ENCODE results near the gene AMELY.
"Not testable (repeated sequence)": the region's sequence is repeated elsewhere in the genome, so short reads cannot be mapped to it uniquely, and the experiment has no call there.

The AMELY gene

DNA sequence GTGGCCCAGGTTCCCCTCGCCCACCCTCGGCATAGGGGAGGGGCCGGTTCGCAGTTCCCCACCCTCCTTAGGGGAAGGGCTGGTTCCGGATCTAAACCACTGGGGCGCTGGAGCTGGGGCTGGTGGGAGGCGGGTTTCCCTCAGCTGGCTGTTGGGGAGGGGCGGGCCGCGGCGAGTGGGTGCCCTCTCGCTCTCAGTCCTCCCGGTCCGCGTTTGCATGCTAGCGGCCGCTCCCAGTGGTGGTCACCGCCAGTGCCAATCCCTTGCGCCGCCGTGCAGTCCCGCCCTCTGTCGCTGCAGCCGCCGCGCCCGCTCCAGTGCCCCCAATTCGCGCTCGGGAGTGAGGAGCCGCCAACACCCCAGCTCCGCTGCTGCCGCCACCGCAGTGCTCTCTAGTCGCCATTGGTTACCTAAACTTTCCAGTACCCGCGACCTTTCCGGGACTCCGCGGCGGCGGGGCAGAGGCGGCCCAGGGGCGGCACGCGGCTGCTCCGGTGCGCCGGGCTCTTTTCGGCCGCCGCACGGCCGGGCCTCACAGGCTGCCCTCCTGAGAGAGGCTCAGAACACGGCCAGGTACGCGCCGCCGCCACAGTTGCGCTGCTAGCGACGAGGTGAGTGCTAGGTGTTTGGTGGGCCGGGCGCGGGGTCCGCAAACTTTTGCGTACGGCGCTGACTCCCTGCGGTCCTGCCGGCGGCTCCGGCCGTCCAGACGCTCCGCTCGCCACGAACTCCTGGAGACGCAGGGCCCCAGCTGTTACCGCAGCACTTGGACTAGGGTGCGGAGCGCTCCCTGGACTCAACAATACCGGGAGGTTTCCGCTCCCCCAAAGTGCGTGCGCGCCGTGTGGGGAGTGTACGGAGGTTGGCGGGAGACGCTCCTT, 940 bp downstream of the AMELY start, which contains the start of gene TBL1Y:
Gene TBL1Y (plus strand): TSS at position 326 of the 881 bp plus-strand sequence. CDS start 114,388 bp downstream, outside the sequence.
- Histone ChIP-seq H3K4me3 (ENCODE audit: low read length in 2 of 2) (no peak within 1 kb of the TSS), H3K9me3 (ENCODE audit: control insufficient read depth in 2 of 2, low read length in 2 of 2) (no peaks in the 10 kb centered on the region), H3K9ac (ENCODE audit: low read depth in 1 of 2, low read length in 2 of 2) (no peak within 1 kb of the TSS), H3K27me3 (ENCODE audit: control insufficient read depth in 2 of 2, insufficient read depth in 2 of 2, low read length in 2 of 2) (no peaks in the 10 kb centered on the region), H3K36me3 (ENCODE audit: control insufficient read depth in 2 of 2, insufficient read depth in 2 of 2, low read length in 2 of 2) (no peaks in the 10 kb centered on the region), H3K4me1 (ENCODE audit: control insufficient read depth in 2 of 2, insufficient read depth in 2 of 2, low read length in 2 of 2) (no peaks in the 10 kb centered on the region), H3K27ac (ENCODE audit: low read depth in 2 of 2, low read length in 2 of 2) (no peak within 1 kb of the TSS)

- no peak overlapping the region for H3K9ac ChIP-seq (ENCODE audit: low read depth in 1 of 2, low read length in 2 of 2)
- H3K36me3 ChIP-seq (ENCODE audit: control insufficient read depth in 2 of 2, insufficient read depth in 2 of 2, low read length in 2 of 2): no peaks in the 10 kb centered on the region
- no peaks in the 10 kb centered on the region for H3K9me3 ChIP-seq (ENCODE audit: control insufficient read depth in 2 of 2, low read length in 2 of 2)
- H3K27me3 ChIP-seq (ENCODE audit: control insufficient read depth in 2 of 2, insufficient read depth in 2 of 2, low read length in 2 of 2): no peaks in the 10 kb centered on the region
- no peak overlapping the region for H3K27ac ChIP-seq (ENCODE audit: low read depth in 2 of 2, low read length in 2 of 2)
- no peak overlapping the region for H3K4me3 ChIP-seq (ENCODE audit: low read length in 2 of 2)
- H3K4me1 ChIP-seq (ENCODE audit: control insufficient read depth in 2 of 2, insufficient read depth in 2 of 2, low read length in 2 of 2): no peaks in the 10 kb centered on the region
Observed at GRCh38 chrY:6909856-6910255, 1.7 kb downstream of the AMELY start.

DNA sequence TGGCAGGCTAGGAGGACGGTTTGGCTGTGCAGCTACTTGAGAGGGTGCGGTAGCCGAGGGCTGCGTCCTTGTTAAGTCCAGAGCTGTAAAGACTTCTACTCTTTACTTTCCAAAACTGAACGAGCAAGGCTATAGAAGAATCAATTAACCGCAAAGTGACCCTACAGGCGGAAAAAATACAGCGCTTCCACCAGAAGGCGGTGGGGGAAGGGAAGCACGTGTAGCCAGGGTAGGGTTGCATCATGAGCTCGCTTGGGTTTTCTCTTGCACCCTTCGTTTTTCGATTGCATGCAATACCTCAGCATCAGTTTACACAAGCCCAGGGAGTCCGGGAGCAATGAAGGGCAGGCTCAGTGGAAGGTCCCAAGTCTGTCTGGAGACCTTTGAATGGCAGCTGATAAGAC, 2.4 kb downstream of the AMELY start:
- Histone ChIP-seq H3K9ac (ENCODE audit: low read depth in 1 of 2, low read length in 2 of 2) (no peak overlapping the region), H3K9me3 (ENCODE audit: control insufficient read depth in 2 of 2, low read length in 2 of 2) (no peaks in the 10 kb centered on the region), H3K27me3 (ENCODE audit: control insufficient read depth in 2 of 2, insufficient read depth in 2 of 2, low read length in 2 of 2) (no peaks in the 10 kb centered on the region), H3K4me3 (ENCODE audit: low read length in 2 of 2) (no peak overlapping the region), H3K4me1 (ENCODE audit: control insufficient read depth in 2 of 2, insufficient read depth in 2 of 2, low read length in 2 of 2) (no peaks in the 10 kb centered on the region), H3K27ac (ENCODE audit: low read depth in 2 of 2, low read length in 2 of 2) (no peak overlapping the region), H3K36me3 (ENCODE audit: control insufficient read depth in 2 of 2, insufficient read depth in 2 of 2, low read length in 2 of 2) (no peaks in the 10 kb centered on the region)

GRCh38 chrY:6908021-6908420, 3.5 kb downstream of the AMELY start:
- not testable (repeated sequence) for H3K27me3 ChIP-seq (ENCODE audit: control insufficient read depth in 2 of 2, insufficient read depth in 2 of 2, low read length in 2 of 2); H3K9ac ChIP-seq (ENCODE audit: low read depth in 1 of 2, low read length in 2 of 2); H3K4me3 ChIP-seq (ENCODE audit: low read length in 2 of 2); H3K27ac ChIP-seq (ENCODE audit: low read depth in 2 of 2, low read length in 2 of 2); H3K4me1 ChIP-seq (ENCODE audit: control insufficient read depth in 2 of 2, insufficient read depth in 2 of 2, low read length in 2 of 2); H3K9me3 ChIP-seq (ENCODE audit: control insufficient read depth in 2 of 2, low read length in 2 of 2); H3K36me3 ChIP-seq (ENCODE audit: control insufficient read depth in 2 of 2, insufficient read depth in 2 of 2, low read length in 2 of 2)

DNA sequence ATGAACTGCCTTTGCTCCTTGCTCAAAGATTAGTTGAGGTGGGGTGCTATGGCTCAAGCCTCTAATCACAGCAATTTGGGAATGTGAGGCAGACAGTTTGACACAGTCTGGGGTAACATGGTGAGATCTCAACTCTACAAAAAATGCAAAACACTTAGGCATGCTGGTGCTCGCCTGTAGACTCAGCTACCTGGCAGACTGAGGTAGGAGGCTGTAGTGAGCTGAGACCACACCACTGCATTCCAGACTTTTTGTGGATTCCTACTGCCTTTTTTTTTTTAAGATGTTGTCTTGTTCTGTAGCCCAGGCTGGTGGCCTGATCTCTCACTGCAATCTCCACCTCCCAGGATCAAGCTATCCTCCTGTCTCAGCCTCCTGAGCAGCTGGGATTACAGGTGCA, 4.0 kb downstream of the AMELY start:
- Histone ChIP-seq H3K9me3 (ENCODE audit: control insufficient read depth in 2 of 2, low read length in 2 of 2) (no peaks in the 10 kb centered on the region), H3K9ac (ENCODE audit: low read depth in 1 of 2, low read length in 2 of 2) (no peak overlapping the region), H3K27me3 (ENCODE audit: control insufficient read depth in 2 of 2, insufficient read depth in 2 of 2, low read length in 2 of 2) (no peaks in the 10 kb centered on the region), H3K4me1 (ENCODE audit: control insufficient read depth in 2 of 2, insufficient read depth in 2 of 2, low read length in 2 of 2) (no peaks in the 10 kb centered on the region), H3K4me3 (ENCODE audit: low read length in 2 of 2) (no peak overlapping the region), H3K36me3 (ENCODE audit: control insufficient read depth in 2 of 2, insufficient read depth in 2 of 2, low read length in 2 of 2) (no peaks in the 10 kb centered on the region), H3K27ac (ENCODE audit: low read depth in 2 of 2, low read length in 2 of 2) (no peak overlapping the region)

DNA sequence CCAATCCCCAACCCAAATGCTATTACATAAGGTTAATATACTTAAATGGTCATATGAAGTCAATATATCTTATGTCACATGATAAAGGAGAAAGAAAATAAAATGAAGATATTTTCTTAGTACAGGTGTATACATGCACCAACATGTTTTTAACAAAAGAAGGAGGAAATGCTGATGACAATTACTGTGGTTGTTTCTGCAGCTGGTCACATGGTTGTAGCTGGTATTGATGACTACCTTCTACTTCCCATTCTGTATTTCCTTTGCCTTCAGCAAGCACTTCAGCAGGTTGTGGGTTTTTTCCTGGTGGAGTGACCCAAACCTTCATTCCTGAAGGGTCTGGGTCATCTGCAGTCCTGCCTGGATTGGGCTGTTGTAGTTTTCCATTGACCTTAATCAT, 9.4 kb downstream of the AMELY start:
- H3K9ac ChIP-seq (ENCODE audit: low read depth in 1 of 2, low read length in 2 of 2); H3K4me1 ChIP-seq (ENCODE audit: control insufficient read depth in 2 of 2, insufficient read depth in 2 of 2, low read length in 2 of 2); H3K9me3 ChIP-seq (ENCODE audit: control insufficient read depth in 2 of 2, low read length in 2 of 2): not testable (repeated sequence)

DNA sequence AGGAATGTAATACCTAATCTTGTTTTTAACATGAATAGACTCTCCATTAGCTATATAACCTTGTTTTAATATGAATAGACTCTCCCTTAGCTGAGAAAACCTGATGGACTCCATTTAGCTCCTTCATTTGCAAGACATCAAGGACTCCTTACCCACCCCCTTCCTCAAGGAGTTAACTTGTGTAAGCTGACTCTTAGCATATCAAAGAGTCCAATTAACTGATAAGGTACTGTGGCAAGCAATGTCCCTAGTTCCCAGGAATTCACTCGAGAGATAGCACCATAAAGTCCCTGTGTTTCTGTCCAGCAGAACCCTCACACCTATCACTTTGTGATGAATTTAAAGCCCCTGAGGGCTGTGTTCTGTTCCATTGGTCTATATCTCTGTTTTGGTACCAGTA, 16.3 kb downstream of the AMELY start:
- Histone ChIP-seq H3K4me3 (ENCODE audit: low read length in 2 of 2) (no peak overlapping the region), H3K4me1 (ENCODE audit: control insufficient read depth in 2 of 2, insufficient read depth in 2 of 2, low read length in 2 of 2) (no peaks in the 10 kb centered on the region)

More for the DNA sequence above, 9.4 kb downstream of the AMELY start:
- not testable (repeated sequence) for H3K4me3 ChIP-seq (ENCODE audit: low read length in 2 of 2); H3K27me3 ChIP-seq (ENCODE audit: control insufficient read depth in 2 of 2, insufficient read depth in 2 of 2, low read length in 2 of 2); H3K27ac ChIP-seq (ENCODE audit: low read depth in 2 of 2, low read length in 2 of 2); H3K36me3 ChIP-seq (ENCODE audit: control insufficient read depth in 2 of 2, insufficient read depth in 2 of 2, low read length in 2 of 2)

DNA sequence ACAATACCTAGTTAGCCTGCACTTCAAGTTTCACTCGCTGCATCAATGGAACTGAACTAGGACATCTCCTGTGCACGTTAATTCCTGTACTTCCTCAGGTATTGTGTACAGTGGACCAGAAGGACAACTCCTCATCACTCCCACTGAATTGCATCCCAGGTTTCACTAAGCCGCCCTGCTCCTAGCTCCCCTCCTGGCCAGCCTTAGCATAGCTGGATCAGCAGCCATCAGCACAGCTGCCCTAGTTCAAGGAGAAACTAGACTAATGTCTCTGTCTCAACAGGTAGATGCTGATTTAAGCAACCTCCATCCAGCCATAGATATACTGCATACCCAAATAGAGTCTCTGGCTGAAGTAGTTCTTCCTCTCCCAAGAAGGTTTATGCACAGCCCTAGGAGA, 17.1 kb downstream of the AMELY start:
- Histone ChIP-seq H3K4me3 (ENCODE audit: low read length in 2 of 2) (no peak overlapping the region), H3K4me1 (ENCODE audit: control insufficient read depth in 2 of 2, insufficient read depth in 2 of 2, low read length in 2 of 2) (no peaks in the 10 kb centered on the region), H3K9me3 (ENCODE audit: control insufficient read depth in 2 of 2, low read length in 2 of 2) (no peaks in the 10 kb centered on the region), H3K9ac (ENCODE audit: low read depth in 1 of 2, low read length in 2 of 2) (no peak overlapping the region), H3K27ac (ENCODE audit: low read depth in 2 of 2, low read length in 2 of 2) (no peak overlapping the region), H3K27me3 (ENCODE audit: control insufficient read depth in 2 of 2, insufficient read depth in 2 of 2, low read length in 2 of 2) (no peaks in the 10 kb centered on the region), H3K36me3 (ENCODE audit: control insufficient read depth in 2 of 2, insufficient read depth in 2 of 2, low read length in 2 of 2) (no peaks in the 10 kb centered on the region)

More for the DNA sequence above, 16.3 kb downstream of the AMELY start:
- H3K9ac ChIP-seq (ENCODE audit: low read depth in 1 of 2, low read length in 2 of 2): no peak overlapping the region
- no peaks in the 10 kb centered on the region for H3K9me3 ChIP-seq (ENCODE audit: control insufficient read depth in 2 of 2, low read length in 2 of 2)
- no peak overlapping the region for H3K27ac ChIP-seq (ENCODE audit: low read depth in 2 of 2, low read length in 2 of 2)
- no peaks in the 10 kb centered on the region for H3K27me3 ChIP-seq (ENCODE audit: control insufficient read depth in 2 of 2, insufficient read depth in 2 of 2, low read length in 2 of 2)
- no peaks in the 10 kb centered on the region for H3K36me3 ChIP-seq (ENCODE audit: control insufficient read depth in 2 of 2, insufficient read depth in 2 of 2, low read length in 2 of 2)

DNA sequence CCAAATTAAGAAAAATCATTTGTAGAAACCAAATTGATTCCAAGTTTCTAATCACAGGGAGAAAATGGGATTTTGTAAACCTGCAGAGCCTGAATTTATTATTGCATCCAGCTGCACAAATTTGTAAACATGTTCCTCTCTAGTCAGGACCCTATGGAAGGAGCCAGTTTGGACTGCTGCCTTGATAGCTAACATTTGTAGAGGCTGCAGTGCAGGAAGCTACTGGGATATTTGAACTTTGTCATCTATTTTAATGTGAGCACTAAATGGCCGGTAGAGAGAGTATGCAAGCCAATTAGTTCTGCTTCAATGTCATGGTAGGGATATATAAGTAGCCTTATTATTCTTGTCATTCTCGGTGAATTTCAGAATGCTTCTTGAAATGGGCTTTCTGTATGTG, 62.2 kb downstream of the AMELY start:
- no peak overlapping the region for H3K27ac ChIP-seq (ENCODE audit: low read depth in 2 of 2, low read length in 2 of 2)
- no peaks in the 10 kb centered on the region for H3K27me3 ChIP-seq (ENCODE audit: control insufficient read depth in 2 of 2, insufficient read depth in 2 of 2, low read length in 2 of 2)
- no peaks in the 10 kb centered on the region for H3K4me1 ChIP-seq (ENCODE audit: control insufficient read depth in 2 of 2, insufficient read depth in 2 of 2, low read length in 2 of 2)
- no peaks in the 10 kb centered on the region for H3K9me3 ChIP-seq (ENCODE audit: control insufficient read depth in 2 of 2, low read length in 2 of 2)
- no peak overlapping the region for H3K4me3 ChIP-seq (ENCODE audit: low read length in 2 of 2)
- no peaks in the 10 kb centered on the region for H3K36me3 ChIP-seq (ENCODE audit: control insufficient read depth in 2 of 2, insufficient read depth in 2 of 2, low read length in 2 of 2)
- H3K9ac ChIP-seq (ENCODE audit: low read depth in 1 of 2, low read length in 2 of 2): no peak overlapping the region

GRCh38 chrY:6842650-6843049, 68.9 kb downstream of the AMELY start:
- not testable (repeated sequence) for H3K27me3 ChIP-seq (ENCODE audit: control insufficient read depth in 2 of 2, insufficient read depth in 2 of 2, low read length in 2 of 2); H3K4me3 ChIP-seq (ENCODE audit: low read length in 2 of 2); H3K9ac ChIP-seq (ENCODE audit: low read depth in 1 of 2, low read length in 2 of 2); H3K9me3 ChIP-seq (ENCODE audit: control insufficient read depth in 2 of 2, low read length in 2 of 2); H3K36me3 ChIP-seq (ENCODE audit: control insufficient read depth in 2 of 2, insufficient read depth in 2 of 2, low read length in 2 of 2); H3K4me1 ChIP-seq (ENCODE audit: control insufficient read depth in 2 of 2, insufficient read depth in 2 of 2, low read length in 2 of 2); H3K27ac ChIP-seq (ENCODE audit: low read depth in 2 of 2, low read length in 2 of 2)
